ENCODE data around the gene TTPAL.
A peak's percentile ranks its signal among the peaks of the same experiment; 100 is the strongest.

The TTPAL gene

GRCh38 chr20:44504402-44505307 is 29.0 kb downstream of the TTPAL start:
- no peak overlapping the region for H3K4me3 ChIP-seq (ENCODE audit: low read length)
- TF ChIP-seq CTCF (IDR thresholded peaks at IDR 0.05; ENCODE audit: insufficient read depth, low read depth, low read length, missing control alignments), result no peak
- DNase-seq (ENCODE audit: low read depth), result peak; percentile 70

- no peak overlapping the region for H3K4me3 ChIP-seq (ENCODE audit: low read length)
- TF ChIP-seq CTCF (IDR thresholded peaks at IDR 0.05; ENCODE audit: insufficient read depth, low read depth, low read length, missing control alignments), result no peak
Observed at GRCh38 chr20:44509762-44510161, 34.1 kb downstream of the TTPAL start.

GRCh38 chr20:44513871-44514270 is 38.2 kb downstream of the TTPAL start:
- no peak overlapping the region for H3K4me3 ChIP-seq (ENCODE audit: low read length)
- no peak for TF ChIP-seq CTCF (IDR thresholded peaks at IDR 0.05; ENCODE audit: insufficient read depth, low read depth, low read length, missing control alignments)
- DNase-seq (ENCODE audit: low read depth), result no peak

More at GRCh38 chr20:44509762-44510161, 34.1 kb downstream of the TTPAL start:
- no peak for DNase-seq (ENCODE audit: low read depth)

GRCh38 chr20:44516491-44516890 is 40.8 kb downstream of the TTPAL start:
- DNase-seq (ENCODE audit: low read depth), result no peak
- H3K4me3 ChIP-seq (ENCODE audit: low read length), result no peak overlapping the region
- no peak for TF ChIP-seq CTCF (IDR thresholded peaks at IDR 0.05; ENCODE audit: insufficient read depth, low read depth, low read length, missing control alignments)

- DNase-seq (ENCODE audit: low read depth), result no peak
- TF ChIP-seq CTCF (IDR thresholded peaks at IDR 0.05; ENCODE audit: insufficient read depth, low read depth, low read length, missing control alignments), result no peak
- no peak overlapping the region for H3K4me3 ChIP-seq (ENCODE audit: low read length)
Observed at GRCh38 chr20:44517454-44517853, 41.8 kb downstream of the TTPAL start.

- DNase-seq (ENCODE audit: low read depth), result no peak
- TF ChIP-seq CTCF (IDR thresholded peaks at IDR 0.05; ENCODE audit: insufficient read depth, low read depth, low read length, missing control alignments), result no peak
- no peak overlapping the region for H3K4me3 ChIP-seq (ENCODE audit: low read length)
Observed at GRCh38 chr20:44518248-44518647, 42.6 kb downstream of the TTPAL start.

GRCh38 chr20:44520881-44521280 is 45.2 kb downstream of the TTPAL start:
- peak overlapping the region; percentile 98 for H3K4me3 ChIP-seq (ENCODE audit: low read length)
- TF ChIP-seq CTCF (IDR thresholded peaks at IDR 0.05; ENCODE audit: insufficient read depth, low read depth, low read length, missing control alignments), result no peak
- no peak for DNase-seq (ENCODE audit: low read depth)

Data from epithelial cell of esophagus (primary cell).